Peyer's patch (tissue), 4 donors: ENCODE data around the gene PITHD1. TPM values are rescaled to one million over a fixed set of nuclear protein-coding genes. Genes with fewer than 3 reads are reported as not detected.
"Not testable (repeated sequence)": the region's sequence is repeated elsewhere in the genome, so short reads cannot be mapped to it uniquely, and the experiment has no call there.

ENCODE experiments used
- DNase-seq, 3 donors: peaks; one replicate each; pipeline ENCODE4 v3.0.0-alpha.2; 2017 to 2019
- H3K27ac ChIP-seq, 4 donors: fragments of 200-600 bp; sonication (generic); one replicate each; pipeline ENCODE4 v1.5.1; 2016 to 2019
- H3K27me3 ChIP-seq, 2 donors: fragments of 200-600 bp; sonication (generic); one replicate each; pipeline ENCODE4 v1.5.1; 2019
- H3K36me3 ChIP-seq, 3 donors: fragments of 200-600 bp; sonication (generic); one replicate each; pipeline ENCODE4 v1.5.1; 2016 to 2019
- H3K4me1 ChIP-seq, 4 donors: fragments of 200-600 bp; sonication (generic); one replicate each; pipeline ENCODE4 v1.5.1; 2016 to 2019
- H3K4me3 ChIP-seq, 4 donors: fragments of 200-600 bp; sonication (generic); 1 replicate in 3 of 4; 2 replicates in 1 of 4; pipeline ENCODE4 v1.5.1; 2016 to 2019; ENCODE audit warnings: mild to moderate bottlenecking in 1 of 4
- H3K9me3 ChIP-seq, 4 donors: fragments of 200-600 bp; sonication (generic); one replicate each; pipeline ENCODE4 v1.5.1; 2016 to 2019; ENCODE audit warnings: mild to moderate bottlenecking in 1 of 4
- POLR2A ChIP-seq, 2 donors: fragments of 450-650 bp; IDR thresholded peaks; one replicate each; pipeline ENCODE4 v1.5.1; 2017; ENCODE audit warnings: antibody characterized with exemption in 2 of 2, mild to moderate bottlenecking in 2 of 2, moderate library complexity in 2 of 2
- total RNA-seq, 4 donors: library from RNA; depleted of rRNA; stranded (reverse); fragments of >200 nt; gene quantifications; one replicate each; pipeline ENCODE4 v1.1.0, GENCODE V29; 2016
- TF ChIP-seq, protein P1 (sequence below), 6 experiments: fragments of 450-650 bp in 4 of 6; fragments of 200-600 bp in 2 of 6; sonication (generic) in 1 of 6; IDR thresholded peaks; one replicate each; pipeline ENCODE4 v1.5.1; 2017 to 2019; ENCODE audit warnings: antibody characterized with exemption in 6 of 6, mild to moderate bottlenecking in 3 of 6, moderate library complexity in 1 of 6

PITHD1 gene
- total RNA-seq, 4 donors from 2014 or later: 19.4 to 47.0 (median 30.1) TPM

- TF ChIP-seq POLR2A (IDR thresholded peaks at IDR 0.05): no peak
- TF ChIP-seq, protein P1, sequence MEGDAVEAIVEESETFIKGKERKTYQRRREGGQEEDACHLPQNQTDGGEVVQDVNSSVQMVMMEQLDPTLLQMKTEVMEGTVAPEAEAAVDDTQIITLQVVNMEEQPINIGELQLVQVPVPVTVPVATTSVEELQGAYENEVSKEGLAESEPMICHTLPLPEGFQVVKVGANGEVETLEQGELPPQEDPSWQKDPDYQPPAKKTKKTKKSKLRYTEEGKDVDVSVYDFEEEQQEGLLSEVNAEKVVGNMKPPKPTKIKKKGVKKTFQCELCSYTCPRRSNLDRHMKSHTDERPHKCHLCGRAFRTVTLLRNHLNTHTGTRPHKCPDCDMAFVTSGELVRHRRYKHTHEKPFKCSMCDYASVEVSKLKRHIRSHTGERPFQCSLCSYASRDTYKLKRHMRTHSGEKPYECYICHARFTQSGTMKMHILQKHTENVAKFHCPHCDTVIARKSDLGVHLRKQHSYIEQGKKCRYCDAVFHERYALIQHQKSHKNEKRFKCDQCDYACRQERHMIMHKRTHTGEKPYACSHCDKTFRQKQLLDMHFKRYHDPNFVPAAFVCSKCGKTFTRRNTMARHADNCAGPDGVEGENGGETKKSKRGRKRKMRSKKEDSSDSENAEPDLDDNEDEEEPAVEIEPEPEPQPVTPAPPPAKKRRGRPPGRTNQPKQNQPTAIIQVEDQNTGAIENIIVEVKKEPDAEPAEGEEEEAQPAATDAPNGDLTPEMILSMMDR (IDR thresholded peaks at IDR 0.05): no peak
- peaks cover 0 to 57% (median 0%) of the 10 kb centered on the region in 3 donors for H3K36me3 ChIP-seq
- no peaks in the 10 kb centered on the region for H3K9me3 ChIP-seq
These were observed 13.4 kb downstream of the PITHD1 start for GRCh38 chr1:23791516-23792047.

GRCh38 chr1:23792151-23792945 is 14.1 kb downstream of the PITHD1 start:
- peak in 1 of 3 donors; percentile 49 for DNase-seq
- Histone ChIP-seq H3K27ac (peak overlapping the region; percentile 75 to 86 (median 82)), H3K27me3 (no peaks in the 10 kb centered on the region), H3K36me3 (peaks cover 0 to 56% (median 0%) of the 10 kb centered on the region in 3 donors), H3K9me3 (no peaks in the 10 kb centered on the region), H3K4me1 (peaks cover 5 to 29% (median 10%) of the 10 kb centered on the region in 4 donors), H3K4me3 (peak overlapping the region; percentile 62 to 82 (median 74))
- TF ChIP-seq POLR2A (IDR thresholded peaks at IDR 0.05): no peak
- TF ChIP-seq, protein P1 (IDR thresholded peaks at IDR 0.05): no peak

More at GRCh38 chr1:23791516-23792047, 13.4 kb downstream of the PITHD1 start:
- no peaks in the 10 kb centered on the region for H3K27me3 ChIP-seq
- H3K4me3 ChIP-seq: peak overlapping the region; percentile 62 to 82 (median 74)
- DNase-seq: peak in 2 of 3 donors; percentile 36 to 59
- H3K27ac ChIP-seq: peak overlapping the region; percentile 75 to 86 (median 82)
- H3K4me1 ChIP-seq: peaks cover 5 to 29% (median 10%) of the 10 kb centered on the region in 4 donors

GRCh38 chr1:23793018-23793781 is 15.0 kb downstream of the PITHD1 start:
- H3K36me3 ChIP-seq: peaks cover 0 to 56% (median 0%) of the 10 kb centered on the region in 3 donors
- TF ChIP-seq, protein P1 (IDR thresholded peaks at IDR 0.05): no peak
- no peak for TF ChIP-seq POLR2A (IDR thresholded peaks at IDR 0.05)
- peak overlapping the region in 1 of 4 donors; percentile 27 for H3K27ac ChIP-seq
- H3K27me3 ChIP-seq: no peaks in the 10 kb centered on the region
- peak in 1 of 3 donors; percentile 81 for DNase-seq
- H3K9me3 ChIP-seq: no peaks in the 10 kb centered on the region
- H3K4me3 ChIP-seq: no peak overlapping the region
- peaks cover 5 to 29% (median 10%) of the 10 kb centered on the region in 4 donors for H3K4me1 ChIP-seq

DNA sequence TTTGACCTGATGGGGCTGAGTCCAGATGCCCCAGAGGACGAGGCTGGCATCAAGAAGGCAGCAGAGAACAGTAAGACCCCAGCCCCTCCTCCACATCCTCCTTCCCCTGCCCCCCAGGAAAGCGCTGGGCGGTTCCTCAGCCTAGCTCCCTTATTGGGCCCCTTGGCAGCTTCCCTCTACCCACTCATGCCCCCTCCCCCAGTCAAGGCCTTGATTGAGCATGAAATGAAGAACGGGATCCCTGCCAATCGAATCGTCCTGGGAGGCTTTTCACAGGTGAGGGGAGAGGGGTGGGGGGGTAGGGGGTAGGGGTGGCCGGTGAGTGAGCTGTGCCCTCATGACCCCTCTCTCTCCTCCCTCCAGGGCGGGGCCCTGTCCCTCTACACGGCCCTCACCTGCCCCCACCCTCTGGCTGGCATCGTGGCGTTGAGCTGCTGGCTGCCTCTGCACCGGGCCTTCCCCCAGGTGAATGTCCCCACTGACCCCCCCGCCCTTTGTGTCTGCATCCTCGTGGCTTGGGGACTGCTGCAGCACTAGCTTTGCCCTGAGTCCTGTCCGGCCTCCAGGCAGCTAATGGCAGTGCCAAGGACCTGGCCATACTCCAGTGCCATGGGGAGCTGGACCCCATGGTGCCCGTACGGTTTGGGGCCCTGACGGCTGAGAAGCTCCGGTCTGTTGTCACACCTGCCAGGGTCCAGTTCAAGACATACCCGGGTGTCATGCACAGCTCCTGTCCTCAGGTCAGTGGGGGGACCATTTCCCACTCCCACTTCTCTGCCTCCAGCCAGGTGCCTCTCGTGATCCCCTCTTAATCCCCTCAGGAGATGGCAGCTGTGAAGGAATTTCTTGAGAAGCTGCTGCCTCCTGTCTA is 15.9 kb downstream of the PITHD1 start:
- Histone ChIP-seq H3K27me3 (no peaks in the 10 kb centered on the region), H3K4me1 (peaks cover 8 to 35% (median 10%) of the 10 kb centered on the region in 4 donors), H3K4me3 (no peak overlapping the region), H3K27ac (peak overlapping the region in 1 of 4 donors; percentile 27), H3K9me3 (no peaks in the 10 kb centered on the region), H3K36me3 (peaks cover 0 to 50% (median 0%) of the 10 kb centered on the region in 3 donors)
- TF ChIP-seq, protein P1 (IDR thresholded peaks at IDR 0.05): no peak
- TF ChIP-seq POLR2A (IDR thresholded peaks at IDR 0.05): no peak
- peak in 1 of 3 donors; percentile 51 for DNase-seq

- not testable (repeated sequence) for H3K4me3 ChIP-seq, H3K27ac ChIP-seq, H3K9me3 ChIP-seq, H3K27me3 ChIP-seq
- Histone ChIP-seq H3K36me3 (peaks cover 0 to 50% (median 0%) of the 10 kb centered on the region in 3 donors), H3K4me1 (peaks cover 9 to 42% (median 15%) of the 10 kb centered on the region in 4 donors)
- DNase-seq: peak in 1 of 3 donors; percentile 45
These were observed 16.5 kb downstream of the PITHD1 start for GRCh38 chr1:23794732-23795182.
